Motor neuron (in vitro differentiated cells): ENCODE measurements around the gene KDM4C. TPM values are rescaled to one million over a fixed set of nuclear protein-coding genes. Genes with fewer than 3 reads are reported as not detected.

Source experiments
- ATAC-seq, 8 experiments: fragments of 200-7000 bp; cut with Tn5 transposase; replicated peaks in 6 of 8; 2 replicates each; pipeline ENCODE4 v1.8.0; 2021; ENCODE audit warnings: mild to moderate bottlenecking in 8 of 8, moderate library complexity in 8 of 8
- H3K27ac ChIP-seq, 2 donors: fragments of 250-450 bp; sonication (Bioruptor Pico); 2 replicates each; pipeline ENCODE4 v1.9.0; 2021; ENCODE audit warnings: antibody characterized with exemption in 2 of 2, mild to moderate bottlenecking in 2 of 2, moderate library complexity in 1 of 2
- H3K4me1 ChIP-seq, 2 donors: fragments of 250-450 bp; sonication (Bioruptor Pico); replicated peaks in 1 of 2; 2 replicates each; pipeline ENCODE4 v1.6.1; 2021; ENCODE audit warnings: antibody characterized with exemption in 2 of 2, mild to moderate bottlenecking in 2 of 2, moderate library complexity in 1 of 2
- H3K4me3 ChIP-seq, 5 donors: fragments of 250-450 bp; sonication (Bioruptor Pico); 2 replicates each; pipeline ENCODE4 v1.9.0; 2021; ENCODE audit warnings: antibody characterized with exemption in 5 of 5, mild to moderate bottlenecking in 5 of 5, moderate library complexity in 4 of 5
- WGBS, 10 experiments: fragments of 450-650 bp; shearing (Covaris generic); methylation state at CpG; one replicate each; pipeline ENCODE4 v1.0.0; 2022; 5-methylcytosine and 5-hydroxymethylcytosine counted together
- in situ Hi-C, 9 experiments: fragments of 400-800 bp; cut with MboI; loops; one replicate each; pipeline ENCODE4 v1.15.0; 2021; ENCODE audit warnings: low sequenced_read_pairs in 9 of 9, low pct_unique_long_range_greater_than_20kb in 2 of 9; ENCODE audit not compliant: unreplicated experiment in 9 of 9
- total RNA-seq, 8 experiments: library from RNA; unstranded; fragments of 300-600 nt; gene quantifications; 2 replicates each; pipeline versions ENCODE4 v1.2.3 to v1.2.4, GENCODE V29; 2022

KDM4C gene
- total RNA-seq, 8 experiments from 2014 or later = 11.4 to 61.4 (median 25.6) TPM

- peak in 2 of 8 experiments; percentile 86 to 94 for ATAC-seq
- Histone ChIP-seq H3K4me1 (no peaks in the 10 kb centered on the region), H3K4me3 (no peak overlapping the region), H3K27ac (no peak overlapping the region)
- in situ Hi-C loops = no loop called here
- WGBS, 10 experiments = 80 to 100% (median 90%) methylated on average over 1 to 7 of the region's 7 CpGs
Measured at GRCh38 chr9:6852243-6852963, 94.6 kb downstream of the KDM4C start.

- in situ Hi-C loops = no loop called here
- Histone ChIP-seq H3K4me3 (no peak overlapping the region), H3K27ac (no peak overlapping the region), H3K4me1 (no peaks in the 10 kb centered on the region)
- WGBS, 10 experiments = 63 to 100% (median 79%) methylated on average over 1 to 2 of the region's 3 CpGs; no CpG with 5 or more reads in 2 of the 10 experiments
- ATAC-seq = no peak
Measured at GRCh38 chr9:6855860-6856259, 98.1 kb downstream of the KDM4C start.

GRCh38 chr9:6864102-6864501 is 106.3 kb downstream of the KDM4C start:
- H3K4me3 ChIP-seq = no peak overlapping the region
- no peak overlapping the region for H3K27ac ChIP-seq
- in situ Hi-C loops = no loop called here
- no peak for ATAC-seq
- H3K4me1 ChIP-seq = peaks cover 0 to 2% of the 10 kb centered on the region in 2 donors
- 83 to 100% (median 100%) methylated on average over 1 of the region's 1 CpG; no CpG with 5 or more reads in 2 of the 10 experiments for WGBS, 10 experiments

- peak in 5 of 8 experiments; percentile 28 to 98 (median 92) for ATAC-seq
- 20 to 100% (median 77%) methylated on average over 1 to 4 of the region's 5 CpGs; no CpG with 5 or more reads in 1 of the 10 experiments for WGBS, 10 experiments
Measured at GRCh38 chr9:6869081-6869948, 111.5 kb downstream of the KDM4C start.

DNA sequence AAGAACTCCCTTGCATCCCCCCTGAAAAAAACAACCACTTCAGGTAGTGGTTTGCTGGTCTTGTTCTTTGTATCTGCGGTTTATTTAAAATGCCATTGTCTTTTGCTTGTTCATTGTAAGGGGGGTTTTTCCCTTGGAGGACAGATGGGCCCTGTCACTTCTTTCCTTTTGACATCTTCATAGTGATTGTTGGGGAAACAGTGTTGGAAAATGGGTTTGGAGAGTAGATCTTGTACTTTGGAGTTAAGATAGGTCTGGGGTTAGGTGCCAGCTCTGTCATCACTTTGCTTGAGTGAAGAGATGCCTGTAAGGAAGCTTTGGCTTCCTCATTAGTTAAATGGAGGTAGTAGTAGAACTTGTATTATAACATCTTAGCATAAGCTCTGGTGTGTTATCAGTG is 112.4 kb downstream of the KDM4C start:
- ATAC-seq = no peak
- Histone ChIP-seq H3K4me3 (no peak overlapping the region), H3K27ac (no peak overlapping the region), H3K4me1 (peaks cover 0 to 5% of the 10 kb centered on the region in 2 donors)
- WGBS, 10 experiments = 60 to 100% (median 93%) methylated on average over 1 of the region's 1 CpG; no CpG with 5 or more reads in 4 of the 10 experiments
- in situ Hi-C loops = no loop called here

More at GRCh38 chr9:6869081-6869948, 111.5 kb downstream of the KDM4C start:
- Histone ChIP-seq H3K27ac (no peak overlapping the region), H3K4me1 (peaks cover 0 to 5% of the 10 kb centered on the region in 2 donors), H3K4me3 (no peak overlapping the region)
- in situ Hi-C loops = no loop called here

DNA sequence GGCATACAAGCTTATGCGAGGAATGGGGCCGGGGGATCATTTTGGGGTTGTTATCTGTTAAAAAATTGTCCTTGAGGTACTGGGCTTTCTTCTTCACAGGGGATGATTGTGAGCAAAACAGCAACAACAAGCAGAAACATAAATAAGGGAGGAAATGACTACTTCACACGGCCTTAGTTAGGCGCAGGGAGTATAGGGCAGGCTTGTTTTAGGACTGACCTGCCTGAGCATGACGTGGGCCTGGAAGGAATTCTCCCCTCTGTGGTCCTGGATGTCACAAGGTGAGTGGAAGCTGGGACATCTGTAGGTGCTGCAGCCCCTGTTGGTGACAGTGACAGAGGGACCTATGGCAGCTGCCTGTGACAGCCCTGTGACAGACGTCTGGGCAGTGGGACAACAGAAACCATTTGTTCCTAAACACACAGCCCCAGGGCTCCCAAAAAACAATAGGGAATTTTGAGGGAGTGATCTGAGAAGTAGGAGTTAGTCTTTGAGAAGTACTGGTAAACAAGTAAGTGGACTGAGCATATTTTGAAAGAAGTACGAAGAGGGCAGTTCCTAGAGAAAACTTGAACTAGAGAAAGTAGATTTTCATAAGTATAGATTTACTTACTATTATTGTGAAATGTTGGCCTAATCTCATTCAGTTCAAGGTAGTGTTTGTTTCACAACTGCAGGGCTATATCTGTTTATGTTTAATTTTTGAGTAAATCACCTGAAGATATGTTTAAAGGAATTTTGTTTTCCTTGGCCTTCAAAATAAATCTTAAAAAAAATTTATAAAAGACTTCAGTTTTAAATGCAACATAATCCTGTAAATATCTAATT is 113.1 kb downstream of the KDM4C start:
- in situ Hi-C loops = no loop called here
- 88 to 100% (median 94%) methylated on average over 1 to 7 of the region's 7 CpGs for WGBS, 10 experiments
- Histone ChIP-seq H3K4me1 (peaks cover 0 to 5% of the 10 kb centered on the region in 2 donors), H3K4me3 (no peak overlapping the region), H3K27ac (no peak overlapping the region)
- ATAC-seq = no peak

DNA sequence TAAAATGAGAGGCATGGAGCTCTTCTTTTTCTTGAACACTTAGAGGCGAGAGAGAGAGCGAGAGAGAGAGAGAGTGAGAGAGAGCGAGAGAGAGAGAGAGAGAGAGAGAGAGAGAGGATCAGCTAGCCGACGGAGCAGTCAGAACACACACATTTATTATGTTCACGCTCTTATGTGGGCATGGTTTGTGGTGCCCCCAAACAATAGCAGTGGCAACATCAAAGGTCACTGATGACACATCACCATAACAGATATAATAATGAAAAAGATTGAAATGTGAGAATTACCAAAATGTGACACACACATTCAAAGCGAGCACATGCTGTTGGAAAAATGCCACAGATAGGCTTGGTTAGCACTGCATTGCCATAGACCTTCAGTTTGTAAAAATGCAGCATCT is 116.1 kb downstream of the KDM4C start:
- 20 to 100% (median 63%) methylated on average over 1 to 4 of the region's 7 CpGs; no CpG with 5 or more reads in 2 of the 10 experiments for WGBS, 10 experiments
- H3K4me3 ChIP-seq = no peak overlapping the region
- H3K27ac ChIP-seq = no peak overlapping the region
- H3K4me1 ChIP-seq = peaks cover 0 to 5% of the 10 kb centered on the region in 2 donors
- in situ Hi-C loops = no loop called here
- peak in 3 of 8 experiments; percentile 35 to 55 (median 39) for ATAC-seq

- WGBS, 10 experiments = 58 to 100% (median 94%) methylated on average over 1 to 9 of the region's 10 CpGs
- in situ Hi-C loops = no loop called here
- Histone ChIP-seq H3K4me1 (no peaks in the 10 kb centered on the region), H3K27ac (no peak overlapping the region), H3K4me3 (no peak overlapping the region)
- no peak for ATAC-seq
Measured at GRCh38 chr9:6876195-6876894, 118.6 kb downstream of the KDM4C start.

DNA sequence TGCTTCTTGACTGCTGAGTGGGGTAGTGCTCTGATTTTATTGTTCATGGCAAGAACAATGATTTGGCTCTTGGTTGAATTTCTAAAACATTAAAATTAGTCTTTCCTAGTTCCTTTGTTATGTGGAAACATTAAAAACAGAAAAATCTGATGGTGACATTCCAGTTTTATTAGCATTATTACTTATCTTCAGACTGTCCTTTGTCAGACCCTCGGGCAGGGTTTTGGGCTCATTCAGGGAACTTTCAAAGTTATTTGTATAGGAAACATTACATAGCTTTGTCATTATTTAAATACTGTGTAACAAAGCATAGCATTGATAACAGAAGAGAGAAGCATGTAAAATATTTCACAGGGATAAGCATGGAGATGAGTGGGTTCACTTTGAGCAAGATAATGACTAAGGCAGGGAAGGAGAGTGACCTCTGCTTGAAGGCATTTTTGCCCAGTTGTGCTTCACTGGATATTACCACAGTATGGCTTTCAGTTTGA is 119.9 kb downstream of the KDM4C start:
- 50 to 100% (median 100%) methylated on average over 1 of the region's 1 CpG; no CpG with 5 or more reads in 4 of the 10 experiments for WGBS, 10 experiments
- ATAC-seq = peak in 2 of 8 experiments; percentile 25 to 28
- no peaks in the 10 kb centered on the region for H3K4me1 ChIP-seq

GRCh38 chr9:6880626-6881025 is 122.9 kb downstream of the KDM4C start:
- WGBS, 10 experiments = 67 to 100% (median 97%) methylated on average over 1 to 2 of the region's 2 CpGs; no CpG with 5 or more reads in 2 of the 10 experiments
- ATAC-seq = no peak

More for the DNA sequence above, 119.9 kb downstream of the KDM4C start:
- in situ Hi-C loops = no loop called here
- Histone ChIP-seq H3K27ac (no peak overlapping the region), H3K4me3 (no peak overlapping the region)

DNA sequence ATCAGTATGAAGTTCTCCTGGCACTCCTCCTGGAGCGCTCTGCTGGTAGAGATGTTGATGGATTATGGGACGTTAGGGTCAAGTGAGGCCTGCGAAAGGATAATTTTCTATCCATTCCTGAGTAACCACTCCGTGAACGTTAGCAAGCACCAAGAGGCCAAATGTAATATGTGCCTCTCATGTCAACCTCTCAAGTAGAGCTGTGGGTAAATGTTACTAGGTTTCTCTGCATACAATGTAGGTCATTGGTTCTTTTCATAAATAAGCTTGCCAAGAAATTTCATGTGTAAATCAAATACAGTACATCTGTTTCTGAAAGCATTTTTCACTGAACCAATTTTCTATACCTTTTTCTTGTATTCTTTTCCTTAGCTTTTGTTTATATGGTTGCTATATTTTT is 126.3 kb downstream of the KDM4C start:
- in situ Hi-C loops = no loop called here
- WGBS, 10 experiments = 54 to 100% (median 87%) methylated on average over 1 to 5 of the region's 5 CpGs; no CpG with 5 or more reads in 2 of the 10 experiments

More at GRCh38 chr9:6880626-6881025, 122.9 kb downstream of the KDM4C start:
- Histone ChIP-seq H3K4me1 (no peaks in the 10 kb centered on the region), H3K4me3 (no peak overlapping the region), H3K27ac (no peak overlapping the region)
- in situ Hi-C loops = no loop called here

DNA sequence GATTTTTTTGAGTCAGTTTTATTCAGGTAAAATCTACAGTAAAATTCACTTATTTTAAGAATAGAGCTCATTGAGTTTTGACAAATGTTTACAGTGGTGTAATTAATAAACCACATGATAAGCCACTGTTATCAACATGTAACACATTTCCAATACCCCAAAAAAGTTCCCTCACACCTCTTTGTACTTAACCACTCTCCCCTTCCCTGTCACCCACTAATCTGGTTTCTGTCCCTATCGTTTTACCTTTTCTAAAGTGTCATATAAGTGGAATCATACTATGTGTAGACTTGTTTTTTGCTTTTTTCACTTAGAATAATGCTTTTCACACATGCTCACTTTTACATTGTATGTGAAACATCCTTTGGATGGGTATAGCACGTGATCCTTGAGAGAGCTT is 127.2 kb downstream of the KDM4C start:
- ATAC-seq = no peak
- 57 to 100% (median 86%) methylated on average over 1 to 2 of the region's 2 CpGs; no CpG with 5 or more reads in 4 of the 10 experiments for WGBS, 10 experiments

More for the DNA sequence above, 126.3 kb downstream of the KDM4C start:
- no peak overlapping the region for H3K4me3 ChIP-seq
- H3K4me1 ChIP-seq = peaks cover 0 to 2% of the 10 kb centered on the region in 2 donors
- no peak for ATAC-seq
- no peak overlapping the region for H3K27ac ChIP-seq

More for the DNA sequence above, 127.2 kb downstream of the KDM4C start:
- Histone ChIP-seq H3K27ac (no peak overlapping the region), H3K4me3 (no peak overlapping the region), H3K4me1 (peaks cover 0 to 2% of the 10 kb centered on the region in 2 donors)
- in situ Hi-C loops = no loop called here
